NCI-H526 (cell line): ENCODE measurements around the gene R3HDM2.
A peak's percentile ranks its signal among the peaks of the same experiment; 100 is the strongest.
"Not testable (repeated sequence)": the region's sequence is repeated elsewhere in the genome, so short reads cannot be mapped to it uniquely, and the experiment has no call there.

Experiments used
- DNase-seq, 2 experiments: peaks; one replicate each; lab custom pipeline; 2025; lab: John Stamatoyannopoulos, UW

Gene R3HDM2

DNA sequence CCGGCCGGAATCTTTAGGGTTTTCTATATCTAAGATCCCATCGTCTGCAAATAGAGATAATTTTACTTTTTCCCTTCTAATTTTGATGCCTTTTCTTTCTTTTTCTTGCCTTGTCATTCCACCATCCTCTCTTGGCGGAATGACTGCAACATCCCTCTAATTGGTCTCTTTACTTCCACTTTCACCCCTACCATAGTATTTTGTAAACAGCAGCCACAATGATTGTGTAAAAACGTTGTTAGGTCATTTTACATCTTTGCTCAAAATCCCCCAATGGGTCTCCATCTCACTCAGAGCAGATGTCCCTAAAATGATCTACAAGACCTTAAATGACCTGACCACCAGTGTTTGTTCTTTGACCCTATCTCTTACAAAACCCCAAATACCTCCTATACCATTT lies 99.9 kb downstream of the R3HDM2 start:
- DNase-seq, result no peak

- no peak for DNase-seq
Observed at GRCh38 chr12:57329219-57329618, 101.6 kb downstream of the R3HDM2 start.

DNA sequence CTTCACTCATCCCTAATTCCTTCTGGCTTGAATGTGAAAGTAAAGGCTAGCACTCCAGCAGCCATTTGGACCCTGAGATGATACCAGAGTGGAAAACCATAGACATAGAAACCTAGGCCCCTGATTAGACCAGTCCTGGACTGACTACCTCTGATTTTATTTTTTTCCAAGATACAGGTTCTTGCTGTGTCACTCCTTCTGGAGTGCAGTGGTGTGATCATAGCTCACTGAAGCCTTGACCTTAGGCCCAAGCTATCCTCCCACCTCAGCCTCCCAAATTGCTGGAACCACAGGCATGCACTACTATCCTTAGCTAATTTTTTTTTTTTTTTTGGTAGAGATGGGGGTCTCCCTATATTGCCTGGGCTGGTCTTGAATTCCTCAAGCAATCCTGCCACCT lies 105.4 kb downstream of the R3HDM2 start:
- DNase-seq, result no peak

- DNase-seq, result no peak
Observed at GRCh38 chr12:57323416-57323815, 107.4 kb downstream of the R3HDM2 start.

- DNase-seq, result no peak
Observed at GRCh38 chr12:57320639-57321038, 110.2 kb downstream of the R3HDM2 start.

DNA sequence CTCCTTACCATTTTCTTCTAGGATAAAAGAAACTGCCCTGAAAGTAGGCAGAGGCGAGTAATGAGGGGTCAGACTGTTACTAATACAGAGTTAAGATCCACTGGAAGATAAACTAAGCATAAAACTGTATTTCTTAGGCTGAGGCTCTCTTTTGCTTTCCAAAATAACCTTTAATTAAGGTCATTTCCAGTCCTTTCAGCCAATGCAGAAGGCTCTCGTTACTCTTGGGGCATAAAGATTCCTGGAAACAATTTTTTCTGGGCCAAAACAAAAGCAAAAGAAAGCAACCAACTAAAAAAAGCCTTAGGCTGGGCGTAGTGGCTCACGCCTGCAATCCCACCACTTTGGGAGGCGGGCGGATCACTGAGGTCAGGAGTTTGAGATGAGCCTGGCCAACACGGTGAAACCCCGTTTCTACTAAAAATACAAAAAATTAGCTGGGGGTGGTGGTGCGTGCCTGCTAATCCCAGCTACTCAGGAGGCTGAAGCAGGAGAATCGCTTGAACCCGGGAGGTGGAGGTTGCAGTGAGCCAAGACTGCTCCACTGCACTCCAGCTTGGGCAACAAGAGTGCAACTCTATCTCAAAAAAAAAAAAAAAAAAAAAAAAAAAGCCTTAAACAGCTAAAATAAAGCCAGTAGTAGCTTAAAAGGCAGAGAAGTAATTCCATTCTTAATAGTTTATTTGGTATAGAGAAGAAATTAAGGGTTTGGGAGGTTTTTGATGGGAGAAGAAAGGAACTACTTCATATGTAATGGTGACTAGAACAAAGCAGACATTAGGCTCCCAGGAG lies 111.0 kb downstream of the R3HDM2 start:
- no peak for DNase-seq

DNA sequence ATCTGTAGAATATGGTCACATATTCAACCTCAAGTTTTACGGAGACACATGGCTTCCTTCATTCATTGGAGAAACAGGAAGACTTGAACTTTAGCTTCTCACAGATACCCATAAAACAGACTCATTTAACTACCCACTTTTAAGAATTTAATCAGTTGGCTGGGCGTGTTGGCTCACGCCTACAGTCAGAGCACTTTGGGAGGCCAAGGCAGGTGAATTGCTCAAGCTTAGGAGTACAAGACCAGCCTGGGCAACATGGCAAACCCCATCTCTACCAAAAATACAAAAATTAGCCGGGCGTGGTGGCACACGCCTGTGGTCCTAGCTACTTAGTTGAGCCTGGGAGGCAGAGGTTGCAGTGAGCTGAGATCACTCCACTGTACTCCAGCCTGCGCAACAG lies 115.2 kb downstream of the R3HDM2 start:
- no peak for DNase-seq

- DNase-seq, result not testable (repeated sequence)
Observed at GRCh38 chr12:57312287-57312686, 118.6 kb downstream of the R3HDM2 start.

- no peak for DNase-seq
Observed at GRCh38 chr12:57309420-57309819, 121.4 kb downstream of the R3HDM2 start.

- DNase-seq, result no peak
Observed at GRCh38 chr12:57300961-57301584, 129.8 kb downstream of the R3HDM2 start.

- DNase-seq, result peak; percentile 4 to 8
Observed at GRCh38 chr12:57299514-57300016, 131.3 kb downstream of the R3HDM2 start.

DNA sequence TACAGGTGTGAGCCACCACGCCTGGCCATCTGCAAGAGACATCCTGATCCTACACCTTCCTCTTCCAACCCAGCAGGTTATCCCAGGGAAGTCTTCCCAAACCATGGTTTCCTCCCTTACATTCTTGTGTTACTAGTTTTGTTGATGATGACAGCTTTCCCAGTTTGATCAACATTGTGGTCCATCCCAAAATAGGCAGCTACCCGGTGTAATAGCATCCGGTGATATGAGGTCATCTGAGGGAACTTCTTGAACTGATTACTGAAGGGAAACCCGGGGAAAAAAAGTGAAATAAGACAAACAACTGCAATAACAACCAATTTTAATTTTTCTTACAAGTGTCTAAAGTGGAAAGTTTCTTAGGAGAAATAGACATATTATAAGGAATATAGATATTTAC lies 134.6 kb downstream of the R3HDM2 start:
- no peak for DNase-seq

DNA sequence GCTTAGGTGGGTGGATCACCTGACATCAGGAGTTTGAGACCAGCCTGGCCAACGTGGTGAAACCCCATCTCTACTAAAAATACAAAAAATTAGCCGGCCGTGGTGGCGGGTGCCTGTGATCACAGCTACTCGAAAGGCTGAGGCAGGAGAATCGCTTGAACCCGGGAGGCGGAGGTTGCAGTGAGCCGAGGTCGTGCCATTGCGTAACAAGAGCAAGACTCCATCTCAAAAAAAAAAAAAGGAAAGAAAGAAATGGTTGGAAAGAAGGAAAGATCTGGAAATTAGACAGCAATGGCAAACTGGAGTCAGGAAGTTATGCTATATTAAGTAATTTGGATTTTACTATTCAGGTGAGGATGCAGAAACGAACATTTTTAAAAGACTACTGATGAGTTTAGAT lies 148.8 kb downstream of the R3HDM2 start:
- DNase-seq, result not testable (repeated sequence)

GRCh38 chr12:57280211-57281062 lies 150.4 kb downstream of the R3HDM2 start:
- no peak for DNase-seq

GRCh38 chr12:57278465-57279381 lies 152.1 kb downstream of the R3HDM2 start:
- no peak for DNase-seq

- DNase-seq, result peak; percentile 4 to 33
Observed at GRCh38 chr12:57276935-57277563, 153.8 kb downstream of the R3HDM2 start.

- not testable (repeated sequence) for DNase-seq
Observed at GRCh38 chr12:57276233-57276632, 154.6 kb downstream of the R3HDM2 start.

- no peak for DNase-seq
Observed at GRCh38 chr12:57273516-57273915, 157.3 kb downstream of the R3HDM2 start.

DNA sequence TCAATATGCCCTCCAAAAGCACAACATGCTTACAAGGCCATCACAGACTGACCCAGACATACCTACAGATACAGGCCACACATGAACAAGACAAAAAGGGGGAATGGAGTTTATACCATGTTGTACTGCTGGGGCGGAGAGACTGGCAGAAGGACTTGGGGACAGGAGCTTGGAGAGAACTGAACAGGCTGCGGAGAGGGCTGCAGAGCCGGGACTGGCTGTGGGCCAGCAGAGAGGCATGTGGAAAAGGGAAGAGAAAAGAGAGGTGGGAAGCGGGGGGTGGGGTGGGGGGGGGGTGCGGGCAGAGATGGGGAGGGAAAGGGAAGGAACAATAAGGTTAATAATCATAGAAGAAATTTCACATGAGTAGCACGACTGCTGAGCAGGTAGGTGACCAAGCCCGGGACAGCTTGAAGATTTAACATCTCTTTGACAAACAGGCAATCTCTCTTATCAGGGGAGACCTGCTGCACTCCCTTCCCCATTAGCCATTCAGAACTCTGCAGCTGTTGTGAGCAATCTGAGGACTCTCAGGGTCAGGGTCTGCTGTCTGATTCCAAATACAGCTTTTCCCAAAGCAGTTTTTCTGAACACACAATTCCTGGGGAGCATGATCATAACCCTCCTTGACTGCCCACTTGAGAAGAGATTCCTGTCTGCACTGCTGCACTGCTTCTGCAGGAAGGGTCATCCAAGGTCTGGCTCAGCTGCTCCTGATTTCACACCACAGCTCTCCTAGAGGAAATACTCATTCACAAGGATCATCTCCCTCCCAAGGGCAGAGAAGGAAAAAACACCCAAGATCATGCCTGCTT lies 158.3 kb downstream of the R3HDM2 start:
- DNase-seq, result no peak

GRCh38 chr12:57270966-57271470 lies 159.8 kb downstream of the R3HDM2 start:
- DNase-seq, result no peak
